NT2/D1 (cell line): Measurements from ENCODE around the gene GKAP1.

Source experiments
- SUZ12 ChIP-seq: IDR thresholded peaks from 2 replicates; pipeline ENCODE4 v1.6.1; 2011; ENCODE audit not compliant: insufficient read length, insufficient read depth; ENCODE audit errors: extremely low read depth
- YY1 ChIP-seq: IDR thresholded peaks from 2 replicates; pipeline ENCODE4 v1.6.1; 2011; ENCODE audit not compliant: insufficient read length, insufficient read depth
- ZNF274 ChIP-seq: IDR thresholded peaks from 2 replicates; pipeline ENCODE4 v1.6.1; 2011; ENCODE audit warnings: mild to moderate bottlenecking, low read depth, low read length

- TF ChIP-seq YY1: no peak
- TF ChIP-seq ZNF274: no peak
- no peak for TF ChIP-seq SUZ12
These were observed 101.8 kb downstream of the GKAP1 start for GRCh38 chr9:83715794-83716193.
